NCI-H1092 (cell line): Measurements from ENCODE around the gene VSTM2A.

Experiments used
- DNase-seq: peaks from one replicate; lab custom pipeline; 2025; lab: John Stamatoyannopoulos, UW

VSTM2A gene

GRCh38 chr7:54615537-54615936, 73.4 kb downstream of the VSTM2A start:
- DNase-seq: no peak
